GM10847 (cell line): ENCODE data around the gene GPR137.

Experiments
- POLR2A ChIP-seq: IDR thresholded peaks from 2 replicates; pipeline ENCODE4 v1.6.1; 2011; ENCODE audit not compliant: insufficient read length; ENCODE audit errors: extremely low read depth

The GPR137 gene

DNA sequence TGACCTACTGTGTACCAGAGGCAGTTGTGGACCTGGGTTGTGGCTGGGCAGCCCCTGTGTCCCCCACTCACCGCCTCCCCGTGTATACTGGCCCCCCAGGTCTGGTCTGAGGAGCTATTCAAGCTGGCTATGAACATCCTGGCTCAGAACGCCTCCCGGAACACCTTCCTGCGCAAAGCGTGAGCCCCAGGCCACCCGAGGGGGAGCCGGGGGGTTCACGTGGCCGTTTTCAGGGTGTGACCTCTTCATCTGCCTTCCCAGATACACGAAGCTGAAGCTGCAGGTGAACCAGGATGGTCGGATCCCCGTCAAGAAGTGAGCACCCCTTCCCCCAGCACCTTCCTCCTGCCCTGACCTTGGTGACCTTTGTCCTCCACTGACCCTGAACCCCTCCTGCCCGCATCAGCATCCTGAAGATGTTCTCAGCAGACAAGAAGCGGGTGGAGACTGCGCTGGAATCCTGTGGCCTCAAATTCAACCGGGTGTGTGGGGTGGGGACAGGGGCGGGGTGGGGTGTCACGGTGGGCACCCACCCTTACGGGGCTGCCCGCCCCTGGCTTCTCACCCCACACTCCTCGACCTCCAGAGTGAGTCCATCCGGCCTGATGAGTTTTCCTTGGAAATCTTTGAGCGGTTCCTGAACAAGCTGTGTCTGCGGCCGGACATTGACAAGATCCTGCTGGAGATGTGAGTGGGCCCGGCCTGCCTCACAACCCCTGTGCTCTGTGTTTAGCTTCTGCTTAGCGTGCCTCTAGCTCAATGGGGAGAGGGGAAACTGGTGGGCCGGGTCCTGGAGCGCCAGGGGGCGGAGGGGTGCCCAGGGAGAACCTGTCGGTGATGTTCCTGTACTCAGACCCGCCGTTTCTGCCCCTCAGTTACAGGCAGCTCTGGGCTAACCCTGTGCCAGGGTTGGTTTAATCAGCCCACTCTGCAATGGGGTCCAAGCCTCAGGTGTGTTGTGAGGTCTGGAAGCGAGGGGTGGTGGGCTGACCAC is 30.2 kb upstream of the GPR137 start:
- no peak for TF ChIP-seq POLR2A

- TF ChIP-seq POLR2A: no peak
Measured at GRCh38 chr11:64256300-64256699, 29.3 kb upstream of the GPR137 start.

DNA sequence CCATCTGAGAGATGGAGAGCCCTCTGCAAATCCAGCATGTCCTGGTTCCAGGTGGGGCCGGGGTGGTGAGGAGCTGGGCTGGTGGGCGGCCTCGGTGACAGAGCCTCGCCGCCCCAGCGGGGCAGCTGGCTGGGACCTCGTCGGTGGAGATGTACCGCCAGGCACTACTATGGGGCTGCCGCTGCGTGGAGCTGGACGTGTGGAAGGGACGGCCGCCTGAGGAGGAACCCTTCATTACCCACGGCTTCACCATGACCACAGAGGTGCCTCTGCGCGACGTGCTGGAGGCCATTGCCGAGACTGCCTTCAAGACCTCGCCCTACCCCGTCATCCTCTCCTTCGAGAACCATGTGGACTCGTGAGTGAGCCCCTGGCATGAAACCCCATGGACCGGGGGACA is 27.3 kb upstream of the GPR137 start:
- TF ChIP-seq POLR2A: no peak

- no peak for TF ChIP-seq POLR2A
Measured at GRCh38 chr11:64258946-64259532, 26.6 kb upstream of the GPR137 start.

DNA sequence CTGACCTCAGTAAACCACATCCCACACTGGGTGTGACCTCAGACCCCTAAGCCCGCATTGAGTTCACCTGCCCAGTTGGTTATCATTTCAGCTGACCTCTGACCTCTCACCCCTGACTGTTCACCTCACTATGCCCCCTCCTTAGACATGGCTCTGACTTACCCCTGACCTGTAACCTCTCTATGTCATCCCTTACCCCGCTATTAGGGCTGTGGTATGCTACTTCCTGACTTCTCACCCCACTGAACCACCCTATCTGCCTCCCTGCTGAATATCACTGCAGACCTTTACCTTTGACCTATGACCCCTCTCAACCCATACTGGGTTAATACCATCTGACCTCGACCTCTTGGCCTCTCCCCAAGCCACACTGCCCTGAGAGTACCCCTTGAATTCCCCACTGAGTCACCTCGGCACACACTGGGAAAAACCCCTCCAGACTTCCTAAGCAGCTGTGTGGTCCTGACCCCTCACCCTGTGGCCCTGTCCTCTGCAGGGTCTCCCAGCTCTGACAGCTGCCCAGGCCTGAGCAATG is 26.0 kb upstream of the GPR137 start:
- no peak for TF ChIP-seq POLR2A

GRCh38 chr11:64260147-64260708 is 25.4 kb upstream of the GPR137 start:
- no peak for TF ChIP-seq POLR2A

- no peak for TF ChIP-seq POLR2A
Measured at GRCh38 chr11:64261556-64262080, 24.0 kb upstream of the GPR137 start.

- TF ChIP-seq POLR2A: no peak
Measured at GRCh38 chr11:64262271-64263002, 23.2 kb upstream of the GPR137 start.

- TF ChIP-seq POLR2A: no peak
Measured at GRCh38 chr11:64263021-64263946, 22.4 kb upstream of the GPR137 start.

- TF ChIP-seq POLR2A: no peak
Measured at GRCh38 chr11:64263947-64264317, 21.7 kb upstream of the GPR137 start.

- no peak for TF ChIP-seq POLR2A
Measured at GRCh38 chr11:64264371-64264852, 21.2 kb upstream of the GPR137 start.

DNA sequence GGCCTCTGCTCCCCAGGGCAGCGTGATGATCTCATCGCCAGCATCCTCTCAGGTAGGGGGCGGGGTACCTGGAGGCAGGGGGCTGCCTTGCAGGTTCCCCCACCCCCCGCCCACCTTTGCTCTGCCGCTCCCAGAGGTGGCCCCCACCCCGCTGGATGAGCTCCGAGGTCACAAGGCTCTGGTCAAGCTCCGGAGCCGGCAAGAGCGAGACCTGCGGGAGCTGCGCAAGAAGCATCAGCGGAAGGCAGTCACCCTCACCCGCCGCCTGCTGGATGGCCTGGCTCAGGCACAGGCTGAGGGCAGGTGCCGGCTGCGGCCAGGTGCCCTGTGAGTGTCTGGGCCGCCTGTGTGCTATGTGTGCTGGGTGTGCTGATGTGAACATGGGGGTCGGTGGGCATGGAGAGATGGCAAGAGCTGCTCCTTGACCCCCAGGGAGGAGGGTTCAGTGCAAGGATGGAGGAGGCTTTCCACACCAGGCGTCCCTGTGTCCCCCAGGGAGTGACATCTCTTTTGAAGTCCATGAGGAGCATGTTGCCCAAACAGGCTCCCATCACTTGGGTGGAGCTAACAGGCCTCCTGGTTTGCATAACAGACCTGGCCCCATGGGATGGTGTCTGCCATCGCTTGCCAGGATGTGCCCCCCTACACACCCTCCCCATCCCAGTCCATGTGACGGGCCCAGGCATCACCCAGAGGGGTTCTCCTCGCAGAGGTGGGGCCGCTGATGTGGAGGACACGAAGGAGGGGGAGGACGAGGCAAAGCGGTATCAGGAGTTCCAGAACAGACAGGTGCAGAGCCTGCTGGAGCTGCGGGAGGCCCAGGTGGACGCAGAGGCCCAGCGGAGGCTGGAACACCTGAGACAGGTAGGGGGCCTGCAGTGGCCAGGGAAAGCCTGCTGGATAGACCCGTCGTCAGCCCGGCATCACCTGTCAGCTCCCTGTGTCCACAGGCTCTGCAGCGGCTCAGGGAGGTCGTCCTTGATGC is 20.2 kb upstream of the GPR137 start:
- no peak for TF ChIP-seq POLR2A

DNA sequence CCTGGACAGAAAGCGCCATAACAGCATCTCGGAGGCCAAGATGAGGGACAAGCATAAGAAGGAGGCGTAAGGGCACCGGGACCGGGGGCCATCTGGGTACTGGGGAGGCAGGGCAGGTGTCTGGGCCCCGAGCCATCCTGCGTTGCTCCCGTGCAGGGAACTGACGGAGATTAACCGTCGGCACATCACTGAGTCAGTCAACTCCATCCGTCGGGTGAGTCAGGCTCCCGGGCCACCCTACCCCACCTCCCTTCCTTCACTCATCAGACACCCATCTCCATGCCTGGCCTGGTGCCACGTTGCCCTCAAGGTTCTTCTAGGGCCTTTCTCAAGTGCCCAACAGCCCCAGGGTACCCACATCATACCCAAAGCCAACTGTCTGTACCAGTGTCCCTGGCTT is 19.3 kb upstream of the GPR137 start:
- TF ChIP-seq POLR2A: no peak
